ENCODE results near the gene SLC12A6. TPM values are rescaled to one million over a fixed set of nuclear protein-coding genes. Genes with fewer than 3 reads are reported as not detected.

Gene SLC12A6
- polyA plus RNA-seq, 2 of the 4 experiments (the other 2 are of a cell fraction): 6.0 to 21.3 TPM

GRCh38 chr15:34304613-34305012 lies 33.0 kb downstream of the SLC12A6 start (continued):
- TF ChIP-seq PHF8 (IDR thresholded peaks at IDR 0.05; ENCODE audit: borderline replicate concordance, low read depth) (no peak), FOXS1 (CRISPR knock-in tag; IDR thresholded peaks at IDR 0.05) (no peak), MYC (IDR thresholded peaks at IDR 0.05; ENCODE audit: borderline replicate concordance, low read length) (no peak)

- DNase-seq (ENCODE audit: low read depth in 1 of 2, low spot score in 1 of 2) (no peak), ATAC-seq (no peak), FAIRE-seq (no peak)
- Histone ChIP-seq H3K9me3 (no peaks in the 10 kb centered on the region), H3K4me3 (no peak overlapping the region), H3K27ac (no peak overlapping the region), H3K4me2 (no peak overlapping the region), H3K4me1 (no peaks in the 10 kb centered on the region)
- CTCF ChIA-PET: interaction anchor here (0.6 to 1.1 kb wide), 3 partner anchors 13 to 26 kb away, joined by 3 read pairs; no protein-coding TSS in a partner anchor
- 50% methylated on average over 3 of the region's 3 CpGs for WGBS (ENCODE audit: missing lambda C conversion rate)
- TF ChIP-seq HES2 (IDR thresholded peaks at IDR 0.05) (no peak), TP53 (CRISPR knock-in tag; IDR thresholded peaks at IDR 0.05) (no peak), FOSL2 (IDR thresholded peaks at IDR 0.05) (no peak), FOSL2 (CRISPR knock-in tag; IDR thresholded peaks at IDR 0.05) (no peak), PBX3 (IDR thresholded peaks at IDR 0.05) (no peak), MAX (IDR thresholded peaks at IDR 0.05) (no peak)
- POLR2A ChIA-PET: no interaction called here
Observed at GRCh38 chr15:34301058-34301457, 36.5 kb downstream of the SLC12A6 start.

- ATAC-seq (no peak), FAIRE-seq (no peak), DNase-seq (ENCODE audit: low read depth in 1 of 2, low spot score in 1 of 2) (no peak)
- 15% methylated on average over 1 of the region's 1 CpG for WGBS (ENCODE audit: missing lambda C conversion rate)
- Histone ChIP-seq H3K27ac (no peak overlapping the region), H3K4me2 (no peak overlapping the region), H3K4me1 (no peaks in the 10 kb centered on the region), H3K9me3 (no peaks in the 10 kb centered on the region), H3K4me3 (no peak overlapping the region)
- ChIA-PET POLR2A (no interaction called here), CTCF (interaction anchor here (1.5 to 1.6 kb wide), 3 partner anchors 31 to 56 kb away, joined by 3 to 7 read pairs (median 3); no protein-coding TSS in a partner anchor)
- TF ChIP-seq RCOR1 (IDR thresholded peaks at IDR 0.05; ENCODE audit: low read depth, low read length) (no peak), CBX2 (IDR thresholded peaks at IDR 0.05; ENCODE audit: borderline replicate concordance, low read depth) (no peak), JUN (IDR thresholded peaks at IDR 0.05) (no peak), ZSCAN20 (CRISPR knock-in tag; IDR thresholded peaks at IDR 0.05) (no peak), CEBPB (IDR thresholded peaks at IDR 0.05) (no peak), USF2 (IDR thresholded peaks at IDR 0.05) (no peak)
Observed at GRCh38 chr15:34297059-34297458, 40.5 kb downstream of the SLC12A6 start.

GRCh38 chr15:34292621-34293020 lies 45.0 kb downstream of the SLC12A6 start:
- ChIA-PET POLR2A (no interaction called here), CTCF (no interaction called here)
- Histone ChIP-seq H3K4me1 (no peaks in the 10 kb centered on the region), H3K4me3 (no peak overlapping the region), H3K9me3 (no peaks in the 10 kb centered on the region), H3K27ac (no peak overlapping the region), H3K4me2 (no peak overlapping the region)
- FAIRE-seq (no peak), DNase-seq (ENCODE audit: low read depth in 1 of 2, low spot score in 1 of 2) (no peak), ATAC-seq (no peak)
- 86% methylated on average over 9 of the region's 9 CpGs for WGBS (ENCODE audit: missing lambda C conversion rate)
- no peak for TF ChIP-seq MAFK (IDR thresholded peaks at IDR 0.05; ENCODE audit: partially characterized antibody)
- no peak for TF ChIP-seq RNF2 (IDR thresholded peaks at IDR 0.05; ENCODE audit: borderline replicate concordance, low read depth)
- TF ChIP-seq HOXB5 (CRISPR knock-in tag; IDR thresholded peaks at IDR 0.05): no peak
- no peak for TF ChIP-seq CBX2 (IDR thresholded peaks at IDR 0.05; ENCODE audit: borderline replicate concordance, low read depth)
- no peak for TF ChIP-seq PHF8 (IDR thresholded peaks at IDR 0.05; ENCODE audit: borderline replicate concordance, low read depth)
- no peak for TF ChIP-seq TP53 (CRISPR knock-in tag; IDR thresholded peaks at IDR 0.05)
- TF ChIP-seq MYC (IDR thresholded peaks at IDR 0.05; ENCODE audit: borderline replicate concordance, low read length): no peak
- no peak for TF ChIP-seq CBX8 (IDR thresholded peaks at IDR 0.05)
- TF ChIP-seq E2F6 (IDR thresholded peaks at IDR 0.05; ENCODE audit: borderline replicate concordance, low read depth): no peak
- TF ChIP-seq NR3C1 (IDR thresholded peaks at IDR 0.05): no peak
- TF ChIP-seq RARB (CRISPR knock-in tag; IDR thresholded peaks at IDR 0.05): no peak
- TF ChIP-seq CHD2 (IDR thresholded peaks at IDR 0.05; ENCODE audit: low read length, partially characterized antibody): no peak
